Measurements from ENCODE around the gene FAM168A.

Gene FAM168A

GRCh38 chr11:73397468-73398131, 200.3 kb downstream of the FAM168A start:
- Histone ChIP-seq H3K27ac (ENCODE audit: low read depth, low read length) (no peak overlapping the region), H3K4me3 (ENCODE audit: insufficient read depth, low read length, poor library complexity, severe bottlenecking) (no peak overlapping the region), H3K9me3 (ENCODE audit: insufficient read depth, low read length) (no peaks in the 10 kb centered on the region), H3F3A (ENCODE audit: insufficient read depth) (0 out of 2 replicates have a peak, but pooled peaks cover 6% of the 10 kb centered on the region), H3K9ac (ENCODE audit: low read length) (no peak overlapping the region), H3K9me2 (replicated peaks; ENCODE audit: insufficient read depth, low read length) (no peaks in the 10 kb centered on the region), H3K79me2 (ENCODE audit: insufficient read depth, low read length) (no peaks in the 10 kb centered on the region), H3K4me2 (ENCODE audit: low read depth, low read length, poor library complexity, severe bottlenecking) (no peak overlapping the region), H3K27me3 (ENCODE audit: low read length) (no peaks in the 10 kb centered on the region), H3K36me3 (ENCODE audit: low read length) (no peaks in the 10 kb centered on the region), H2AFZ (ENCODE audit: low read depth, low read length, severe bottlenecking) (no peak overlapping the region), H4K20me1 (ENCODE audit: low read depth, low read length) (no peaks in the 10 kb centered on the region)
- TF ChIP-seq EZH2phosphoT487 (conservative IDR thresholded peaks at IDR 0.05; ENCODE audit: low read length) (no peak), CTCF (IDR thresholded peaks at IDR 0.05; ENCODE audit: insufficient read depth, low read length, poor library complexity, severe bottlenecking) (no peak)

- no peak overlapping the region for H3K4me3 ChIP-seq (ENCODE audit: insufficient read depth, low read length, poor library complexity, severe bottlenecking)
- H3K27ac ChIP-seq (ENCODE audit: low read depth, low read length), result no peak overlapping the region
- 0 out of 2 replicates have a peak, but pooled peaks cover 6% of the 10 kb centered on the region for H3F3A ChIP-seq (ENCODE audit: insufficient read depth)
- TF ChIP-seq CTCF (IDR thresholded peaks at IDR 0.05; ENCODE audit: insufficient read depth, low read length, poor library complexity, severe bottlenecking) (no peak), EZH2phosphoT487 (conservative IDR thresholded peaks at IDR 0.05; ENCODE audit: low read length) (no peak)
- no peaks in the 10 kb centered on the region for H3K9me3 ChIP-seq (ENCODE audit: insufficient read depth, low read length)
- H3K27me3 ChIP-seq (ENCODE audit: low read length), result no peaks in the 10 kb centered on the region
- no peak overlapping the region for H2AFZ ChIP-seq (ENCODE audit: low read depth, low read length, severe bottlenecking)
- no peak overlapping the region for H3K4me2 ChIP-seq (ENCODE audit: low read depth, low read length, poor library complexity, severe bottlenecking)
- no peaks in the 10 kb centered on the region for H3K79me2 ChIP-seq (ENCODE audit: insufficient read depth, low read length)
- no peaks in the 10 kb centered on the region for H3K36me3 ChIP-seq (ENCODE audit: low read length)
- H3K9me2 ChIP-seq (replicated peaks; ENCODE audit: insufficient read depth, low read length), result no peaks in the 10 kb centered on the region
- no peak overlapping the region for H3K9ac ChIP-seq (ENCODE audit: low read length)
- no peaks in the 10 kb centered on the region for H4K20me1 ChIP-seq (ENCODE audit: low read depth, low read length)
Measured at GRCh38 chr11:73396985-73397384, 200.9 kb downstream of the FAM168A start.

GRCh38 chr11:73396251-73396930, 201.5 kb downstream of the FAM168A start:
- H3K36me3 ChIP-seq (ENCODE audit: low read length), result no peaks in the 10 kb centered on the region
- H3K9me3 ChIP-seq (ENCODE audit: insufficient read depth, low read length), result no peaks in the 10 kb centered on the region
- no peaks in the 10 kb centered on the region for H4K20me1 ChIP-seq (ENCODE audit: low read depth, low read length)
- no peak overlapping the region for H3K4me3 ChIP-seq (ENCODE audit: insufficient read depth, low read length, poor library complexity, severe bottlenecking)
- H3K79me2 ChIP-seq (ENCODE audit: insufficient read depth, low read length), result no peaks in the 10 kb centered on the region
- TF ChIP-seq CTCF (IDR thresholded peaks at IDR 0.05; ENCODE audit: insufficient read depth, low read length, poor library complexity, severe bottlenecking) (no peak), EZH2phosphoT487 (conservative IDR thresholded peaks at IDR 0.05; ENCODE audit: low read length) (no peak)
- H2AFZ ChIP-seq (ENCODE audit: low read depth, low read length, severe bottlenecking), result no peak overlapping the region
- H3K27ac ChIP-seq (ENCODE audit: low read depth, low read length), result no peak overlapping the region
- no peaks in the 10 kb centered on the region for H3K27me3 ChIP-seq (ENCODE audit: low read length)
- H3K9me2 ChIP-seq (replicated peaks; ENCODE audit: insufficient read depth, low read length), result no peaks in the 10 kb centered on the region
- 0 out of 2 replicates have a peak, but pooled peaks cover 6% of the 10 kb centered on the region for H3F3A ChIP-seq (ENCODE audit: insufficient read depth)
- no peak overlapping the region for H3K4me2 ChIP-seq (ENCODE audit: low read depth, low read length, poor library complexity, severe bottlenecking)
- H3K9ac ChIP-seq (ENCODE audit: low read length), result no peak overlapping the region
